SK-N-SH treated with all-trans-retinoic acid at 6 μM for 48 hours (cell line): ENCODE measurements around the gene AGPAT4.

ENCODE experiments used
- ATAC-seq: fragments of 200-7000 bp; cut with Tn5 transposase; 3 replicates; pipeline ENCODE4 v1.9.1; 2020; ENCODE audit warnings: mild to moderate bottlenecking, moderate library complexity
- BACH2 ChIP-seq: fragments of 250-450 bp; sonication (Bioruptor Pico); IDR thresholded peaks from 2 replicates; pipeline ENCODE4 v1.9.0; 2021; ENCODE audit warnings: mild to moderate bottlenecking, borderline replicate concordance
- CREB5 ChIP-seq: fragments of 250-450 bp; sonication (Bioruptor Pico); IDR thresholded peaks from 2 replicates; pipeline ENCODE4 v1.5.1; 2020; ENCODE audit warnings: low read depth, mild to moderate bottlenecking, moderate library complexity
- CSDC2 ChIP-seq: fragments of 250-450 bp; sonication (Bioruptor Pico); IDR thresholded peaks from 2 replicates; pipeline ENCODE4 v1.5.0; 2020; ENCODE audit warnings: mild to moderate bottlenecking, moderate library complexity
- CSRNP3 ChIP-seq: fragments of 250-450 bp; sonication (Bioruptor Pico); IDR thresholded peaks from 2 replicates; pipeline ENCODE4 v1.5.1; 2021; ENCODE audit warnings: mild to moderate bottlenecking, moderate library complexity
- ESRRG ChIP-seq: fragments of 250-450 bp; sonication (Bioruptor Pico); IDR thresholded peaks from 2 replicates; pipeline ENCODE4 v1.6.1; 2021; ENCODE audit warnings: mild to moderate bottlenecking
- ISL1 ChIP-seq: fragments of 250-450 bp; sonication (Bioruptor Pico); IDR thresholded peaks from 2 replicates; pipeline ENCODE4 v2.1.2; 2022; ENCODE audit warnings: mild to moderate bottlenecking, moderate library complexity
- OSR1 ChIP-seq: fragments of 250-450 bp; sonication (Bioruptor Pico); IDR thresholded peaks from 2 replicates; pipeline ENCODE4 v1.8.0; 2022; ENCODE audit warnings: moderate library complexity, mild to moderate bottlenecking, inconsistent platforms
- PATZ1 ChIP-seq: fragments of 250-450 bp; sonication (Bioruptor Pico); IDR thresholded peaks from 2 replicates; pipeline ENCODE4 v1.8.0; 2020; ENCODE audit warnings: mild to moderate bottlenecking, moderate library complexity, borderline replicate concordance
- POU6F1 ChIP-seq: fragments of 250-450 bp; sonication (Bioruptor Pico); IDR thresholded peaks from 2 replicates; pipeline ENCODE4 v1.8.0; 2021; ENCODE audit warnings: low read depth, mild to moderate bottlenecking, moderate library complexity, borderline replicate concordance
- RARB ChIP-seq: fragments of 250-450 bp; sonication (Bioruptor Pico); IDR thresholded peaks from 2 replicates; pipeline ENCODE4 v1.8.0; 2021; ENCODE audit warnings: mild to moderate bottlenecking, moderate library complexity
- SNAI2 ChIP-seq: fragments of 250-450 bp; sonication (Bioruptor Pico); IDR thresholded peaks from 2 replicates; pipeline ENCODE4 v1.5.0; 2020; ENCODE audit warnings: mild to moderate bottlenecking, moderate library complexity
- TCF4 ChIP-seq: fragments of 250-450 bp; sonication (Bioruptor Pico); IDR thresholded peaks from 2 replicates; pipeline ENCODE4 v1.8.0; 2021; ENCODE audit warnings: mild to moderate bottlenecking, moderate library complexity, borderline replicate concordance
- TOX ChIP-seq: fragments of 250-450 bp; sonication (Bioruptor Pico); IDR thresholded peaks from 2 replicates; pipeline ENCODE4 v1.8.0; 2021; ENCODE audit warnings: mild to moderate bottlenecking, moderate library complexity, borderline replicate concordance
- TSHZ2 ChIP-seq: fragments of 250-450 bp; sonication (Bioruptor Pico); IDR thresholded peaks from 2 replicates; pipeline ENCODE4 v1.5.0; 2020; ENCODE audit warnings: mild to moderate bottlenecking, moderate library complexity
- ZC3H10 ChIP-seq: fragments of 250-450 bp; sonication (Bioruptor Pico); IDR thresholded peaks from 2 replicates; pipeline ENCODE4 v1.5.1; 2021; ENCODE audit warnings: mild to moderate bottlenecking, moderate library complexity
- ZFP3 ChIP-seq: fragments of 250-450 bp; sonication (Bioruptor Pico); IDR thresholded peaks from 2 replicates; pipeline ENCODE4 v1.5.0; 2020; ENCODE audit warnings: mild to moderate bottlenecking, moderate library complexity
- ZFP30 ChIP-seq: fragments of 450-650 bp; formaldehyde crosslinking; IDR thresholded peaks from 2 replicates; pipeline ENCODE4 v1.5.0; 2022; ENCODE audit warnings: mild to moderate bottlenecking, moderate library complexity
- ZNF565 ChIP-seq: fragments of 450-650 bp; formaldehyde crosslinking; conservative IDR thresholded peaks from 2 replicates; pipeline ENCODE4 v1.5.0; 2020; ENCODE audit warnings: low read depth, mild to moderate bottlenecking, moderate library complexity
- ZNF70 ChIP-seq: fragments of 450-650 bp; formaldehyde crosslinking; IDR thresholded peaks from 2 replicates; pipeline ENCODE4 v1.5.0; 2020; ENCODE audit warnings: mild to moderate bottlenecking, moderate library complexity

Gene AGPAT4

GRCh38 chr6:161300823-161301222, 27.0 kb upstream of the AGPAT4 start:
- TF ChIP-seq TSHZ2 (CRISPR knock-in tag): no peak
- TF ChIP-seq ZFP30 (CRISPR knock-in tag): no peak
- TF ChIP-seq ZNF565: no peak
- TF ChIP-seq OSR1: no peak
- TF ChIP-seq BACH2 (CRISPR knock-in tag): no peak
- TF ChIP-seq PATZ1 (CRISPR knock-in tag): no peak
- TF ChIP-seq POU6F1 (CRISPR knock-in tag): no peak
- TF ChIP-seq TOX (CRISPR knock-in tag): no peak
- TF ChIP-seq ZFP3 (CRISPR knock-in tag): no peak
- TF ChIP-seq CSDC2 (CRISPR knock-in tag): no peak
- no peak for ATAC-seq

- ATAC-seq: no peak
- TF ChIP-seq ZNF565 (no peak), ZC3H10 (CRISPR knock-in tag) (no peak)
Observed at GRCh38 chr6:161299726-161300125, 25.9 kb upstream of the AGPAT4 start.

GRCh38 chr6:161295784-161296183, 21.9 kb upstream of the AGPAT4 start:
- ATAC-seq: no peak
- TF ChIP-seq TSHZ2 (CRISPR knock-in tag) (no peak), ESRRG (CRISPR knock-in tag) (no peak), ZNF70 (CRISPR knock-in tag) (no peak), CREB5 (CRISPR knock-in tag) (no peak), RARB (CRISPR knock-in tag) (no peak), TOX (CRISPR knock-in tag) (no peak), SNAI2 (CRISPR knock-in tag) (no peak)

- TF ChIP-seq CSRNP3 (CRISPR knock-in tag) (no peak), ZNF565 (no peak), TCF4 (CRISPR knock-in tag) (no peak), ESRRG (CRISPR knock-in tag) (no peak), ISL1 (CRISPR knock-in tag) (no peak)
- ATAC-seq: no peak
Observed at GRCh38 chr6:161292650-161293281, 18.9 kb upstream of the AGPAT4 start.
